Measurements from ENCODE around the gene PRSS27. TPM values are rescaled to one million over a fixed set of nuclear protein-coding genes. Genes with fewer than 3 reads are reported as not detected.

The PRSS27 gene
- polyA plus RNA-seq, 1 donor (not counting 4 experiments of a cell fraction or from before 2014, with no cell fraction given): 0.20 TPM

DNA sequence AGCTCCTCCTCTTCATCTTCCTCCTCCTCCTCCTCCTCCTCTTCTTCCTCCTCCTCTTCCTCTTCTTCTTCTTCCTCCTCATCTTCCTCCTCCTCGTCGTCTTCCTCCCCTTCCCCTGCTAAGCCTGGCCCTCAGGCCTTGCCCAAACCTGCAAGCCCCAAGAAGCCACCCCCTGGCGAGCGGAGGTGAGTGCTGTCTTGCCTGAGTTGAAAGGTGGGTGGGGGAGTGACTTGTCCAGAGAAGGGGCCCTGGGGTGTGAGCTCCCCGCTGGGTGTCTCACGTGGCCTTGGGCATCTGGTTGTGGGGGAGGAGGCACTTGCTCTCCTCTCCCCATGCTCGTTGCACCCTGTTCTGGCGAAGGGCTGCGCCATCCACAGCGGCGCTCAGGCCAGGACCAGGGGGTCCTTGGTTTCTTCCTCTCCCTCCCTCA, 49.1 kb upstream of the PRSS27 start:
- no peaks in the 10 kb centered on the region for H3K27me3 ChIP-seq (ENCODE audit: control insufficient read depth, extremely low read depth, insufficient read depth, low read length)
- dilution Hi-C loops (cut with MboI; ENCODE audit: extremely low pct_ligation_motif_present, low sequenced_read_pairs): no loop called here
- H3K9me3 ChIP-seq (ENCODE audit: control insufficient read depth, low read depth, low read length): no peaks in the 10 kb centered on the region
- H2AFZ ChIP-seq (ENCODE audit: control insufficient read depth, low read length): no peak overlapping the region
- no peak overlapping the region for H3K4me2 ChIP-seq (ENCODE audit: control insufficient read depth, extremely low read depth, insufficient read depth, low read depth, low read length)
- no peak overlapping the region for H3K4me3 ChIP-seq (ENCODE audit: control insufficient read depth in 2 of 3, extremely low read depth in 1 of 3, insufficient read depth in 2 of 3, low read depth in 1 of 3, low read length in 3 of 3)
- TF ChIP-seq, protein P1, sequence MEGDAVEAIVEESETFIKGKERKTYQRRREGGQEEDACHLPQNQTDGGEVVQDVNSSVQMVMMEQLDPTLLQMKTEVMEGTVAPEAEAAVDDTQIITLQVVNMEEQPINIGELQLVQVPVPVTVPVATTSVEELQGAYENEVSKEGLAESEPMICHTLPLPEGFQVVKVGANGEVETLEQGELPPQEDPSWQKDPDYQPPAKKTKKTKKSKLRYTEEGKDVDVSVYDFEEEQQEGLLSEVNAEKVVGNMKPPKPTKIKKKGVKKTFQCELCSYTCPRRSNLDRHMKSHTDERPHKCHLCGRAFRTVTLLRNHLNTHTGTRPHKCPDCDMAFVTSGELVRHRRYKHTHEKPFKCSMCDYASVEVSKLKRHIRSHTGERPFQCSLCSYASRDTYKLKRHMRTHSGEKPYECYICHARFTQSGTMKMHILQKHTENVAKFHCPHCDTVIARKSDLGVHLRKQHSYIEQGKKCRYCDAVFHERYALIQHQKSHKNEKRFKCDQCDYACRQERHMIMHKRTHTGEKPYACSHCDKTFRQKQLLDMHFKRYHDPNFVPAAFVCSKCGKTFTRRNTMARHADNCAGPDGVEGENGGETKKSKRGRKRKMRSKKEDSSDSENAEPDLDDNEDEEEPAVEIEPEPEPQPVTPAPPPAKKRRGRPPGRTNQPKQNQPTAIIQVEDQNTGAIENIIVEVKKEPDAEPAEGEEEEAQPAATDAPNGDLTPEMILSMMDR (optimal IDR thresholded peaks at IDR 0.05 in 1 of 3, IDR thresholded peaks at IDR 0.05 in 1 of 3, conservative IDR thresholded peaks at IDR 0.05 in 1 of 3; ENCODE audit: extremely low read depth in 1 of 3, insufficient read depth in 2 of 3, low read length in 3 of 3): no peak
- TF ChIP-seq EZH2 (IDR thresholded peaks at IDR 0.05; ENCODE audit: low read length): no peak
- H3K27ac ChIP-seq (ENCODE audit: control insufficient read depth, insufficient read depth, low read length): no peak overlapping the region
- no peaks in the 10 kb centered on the region for H3K9me1 ChIP-seq (ENCODE audit: control insufficient read depth, extremely low read depth, insufficient read depth, low read length)
- peaks cover 37% of the 10 kb centered on the region for H4K20me1 ChIP-seq (ENCODE audit: control insufficient read depth, extremely low read depth, insufficient read depth, low read length)
- peaks cover 64 to 80% of the 10 kb centered on the region in 2 experiments for H3K36me3 ChIP-seq (ENCODE audit: control insufficient read depth in 2 of 2, extremely low read depth in 1 of 2, insufficient read depth in 2 of 2, low read length in 2 of 2)
- DNase-seq (ENCODE audit: low read depth, low spot score): no peak
- peaks cover 9% of the 10 kb centered on the region for H3K4me1 ChIP-seq (ENCODE audit: control insufficient read depth, extremely low read depth, insufficient read depth, low read length)
- no peak overlapping the region for H3K9ac ChIP-seq (ENCODE audit: control insufficient read depth, extremely low read depth, insufficient read depth, low read length)
- FAIRE-seq: no peak
- H3K79me2 ChIP-seq (ENCODE audit: control insufficient read depth, insufficient read depth, low read length): peaks cover 54% of the 10 kb centered on the region

DNA sequence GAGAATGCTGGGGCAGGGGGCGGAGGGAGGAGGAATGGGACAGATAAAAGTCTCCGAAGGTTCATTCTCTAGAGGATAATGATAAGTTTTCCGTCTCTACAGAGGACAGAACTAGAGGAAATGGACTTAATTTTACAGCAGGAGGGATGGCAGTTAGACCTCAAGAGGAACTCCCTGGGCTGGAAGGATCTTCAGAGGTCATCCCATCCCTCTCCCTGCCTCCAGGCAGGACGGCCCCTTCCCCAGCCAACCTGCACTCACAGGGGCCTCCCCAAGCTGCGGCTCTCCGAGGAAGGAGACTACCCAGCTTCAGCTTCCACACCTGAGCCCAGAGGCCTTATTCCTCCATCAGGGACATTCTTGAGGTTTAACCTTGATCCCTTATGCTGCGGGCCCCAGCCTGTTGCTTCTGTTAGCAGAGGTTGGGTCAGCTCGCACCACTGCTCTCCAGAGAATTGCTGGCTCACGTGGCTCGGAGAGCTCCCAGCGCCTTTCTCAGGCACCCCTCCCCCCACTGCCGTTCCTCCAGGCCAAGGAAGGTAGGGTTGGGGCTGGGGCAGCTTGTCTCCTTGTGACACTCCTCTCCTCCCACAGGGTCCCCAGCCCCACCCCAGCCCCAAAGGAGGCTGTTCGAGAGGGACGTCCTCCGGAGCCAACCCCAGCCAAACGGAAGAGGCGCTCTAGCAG, 48.5 kb upstream of the PRSS27 start:
- DNase-seq (ENCODE audit: low read depth, low spot score) (no peak), FAIRE-seq (no peak)
- Histone ChIP-seq H3K4me3 (ENCODE audit: control insufficient read depth in 2 of 3, extremely low read depth in 1 of 3, insufficient read depth in 2 of 3, low read depth in 1 of 3, low read length in 3 of 3) (no peak overlapping the region), H3K9ac (ENCODE audit: control insufficient read depth, extremely low read depth, insufficient read depth, low read length) (no peak overlapping the region), H3K4me2 (ENCODE audit: control insufficient read depth, extremely low read depth, insufficient read depth, low read depth, low read length) (no peak overlapping the region), H3K27ac (ENCODE audit: control insufficient read depth, insufficient read depth, low read length) (no peak overlapping the region), H2AFZ (ENCODE audit: control insufficient read depth, low read length) (no peak overlapping the region), H4K20me1 (ENCODE audit: control insufficient read depth, extremely low read depth, insufficient read depth, low read length) (peaks cover 37% of the 10 kb centered on the region), H3K4me1 (ENCODE audit: control insufficient read depth, extremely low read depth, insufficient read depth, low read length) (peaks cover 9% of the 10 kb centered on the region), H3K27me3 (ENCODE audit: control insufficient read depth, extremely low read depth, insufficient read depth, low read length) (no peaks in the 10 kb centered on the region), H3K36me3 (ENCODE audit: control insufficient read depth in 2 of 2, extremely low read depth in 1 of 2, insufficient read depth in 2 of 2, low read length in 2 of 2) (peaks cover 66 to 83% of the 10 kb centered on the region in 2 experiments), H3K9me3 (ENCODE audit: control insufficient read depth, low read depth, low read length) (no peaks in the 10 kb centered on the region), H3K9me1 (ENCODE audit: control insufficient read depth, extremely low read depth, insufficient read depth, low read length) (no peaks in the 10 kb centered on the region), H3K79me2 (ENCODE audit: control insufficient read depth, insufficient read depth, low read length) (peaks cover 57% of the 10 kb centered on the region)
- TF ChIP-seq, protein P1 (optimal IDR thresholded peaks at IDR 0.05 in 1 of 3, IDR thresholded peaks at IDR 0.05 in 1 of 3, conservative IDR thresholded peaks at IDR 0.05 in 1 of 3; ENCODE audit: extremely low read depth in 1 of 3, insufficient read depth in 2 of 3, low read length in 3 of 3): no peak
- no peak for TF ChIP-seq EZH2 (IDR thresholded peaks at IDR 0.05; ENCODE audit: low read length)
- dilution Hi-C loops (cut with MboI; ENCODE audit: extremely low pct_ligation_motif_present, low sequenced_read_pairs): no loop called here
